OCI-LY1 (cell line): ENCODE measurements around the gene ADAMTS14.

ENCODE experiments used
- CTCF ChIP-seq: fragments of 200-600 bp; sonication (generic), shearing (Covaris generic); IDR thresholded peaks from 2 replicates; pipeline ENCODE4 v1.5.1; 2017; ENCODE audit warnings: mild to moderate bottlenecking, antibody characterized with exemption, low read length, moderate library complexity, mixed read lengths
- EZH2 ChIP-seq: fragments of 200-600 bp; sonication (generic), shearing (Covaris generic); IDR thresholded peaks from 2 replicates; pipeline ENCODE4 v1.8.0; 2017; ENCODE audit warnings: borderline replicate concordance, mixed run types, mild to moderate bottlenecking, antibody characterized with exemption, low read length, moderate library complexity, mixed read lengths

DNA sequence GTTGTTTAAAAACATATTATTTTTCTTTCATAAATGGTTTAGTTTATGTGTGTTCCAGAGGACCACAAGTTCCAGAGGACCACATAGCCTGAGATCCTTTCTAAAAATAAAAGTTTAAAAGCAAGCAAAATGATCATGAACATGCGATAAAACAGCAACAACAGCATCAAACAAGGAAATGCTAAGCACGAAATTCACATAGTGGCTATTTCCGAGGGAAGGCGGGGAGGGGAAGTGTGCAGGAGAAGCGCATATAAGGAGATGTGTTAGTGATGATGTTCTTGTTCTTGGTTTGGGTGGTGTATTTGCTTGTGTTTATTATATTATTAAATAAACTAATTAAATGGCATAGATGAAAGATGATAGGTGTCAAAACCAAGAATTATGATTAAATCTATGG is 111.7 kb downstream of the ADAMTS14 start:
- TF ChIP-seq CTCF (no peak), EZH2 (no peak)
